ENCODE measurements around the gene USP34. TPM values are rescaled to one million over a fixed set of nuclear protein-coding genes. Genes with fewer than 3 reads are reported as not detected.
A peak's percentile ranks its signal among the peaks of the same experiment; 100 is the strongest.
"Not testable (repeated sequence)": the region's sequence is repeated elsewhere in the genome, so short reads cannot be mapped to it uniquely, and the experiment has no call there.

The USP34 gene
- total RNA-seq, 2 experiments from 2014 or later: 80.4 to 84.7 TPM

- peaks cover 54% of the 10 kb centered on the region for H3K36me3 Mint-ChIP-seq (ENCODE audit: low read depth)
- ChIA-PET POLR2A (no interaction called here), CTCF (interaction anchor here (3.4 kb wide), 1 partner anchor 52 kb away, joined by 14 read pairs; no protein-coding TSS in a partner anchor)
- ATAC-seq: no peak
- no peaks in the 10 kb centered on the region for H3K27me3 Mint-ChIP-seq (ENCODE audit: low read depth)
- no peak overlapping the region for H3K27ac Mint-ChIP-seq
- H3K4me1 Mint-ChIP-seq (ENCODE audit: low read depth): no peaks in the 10 kb centered on the region
- H3K9me3 Mint-ChIP-seq (ENCODE audit: insufficient read depth): no peaks in the 10 kb centered on the region
- no peak overlapping the region for H3K4me3 Mint-ChIP-seq
- no peak for DNase-seq
Measured at GRCh38 chr2:61478086-61478485, 7.2 kb upstream of the USP34 start.

DNA sequence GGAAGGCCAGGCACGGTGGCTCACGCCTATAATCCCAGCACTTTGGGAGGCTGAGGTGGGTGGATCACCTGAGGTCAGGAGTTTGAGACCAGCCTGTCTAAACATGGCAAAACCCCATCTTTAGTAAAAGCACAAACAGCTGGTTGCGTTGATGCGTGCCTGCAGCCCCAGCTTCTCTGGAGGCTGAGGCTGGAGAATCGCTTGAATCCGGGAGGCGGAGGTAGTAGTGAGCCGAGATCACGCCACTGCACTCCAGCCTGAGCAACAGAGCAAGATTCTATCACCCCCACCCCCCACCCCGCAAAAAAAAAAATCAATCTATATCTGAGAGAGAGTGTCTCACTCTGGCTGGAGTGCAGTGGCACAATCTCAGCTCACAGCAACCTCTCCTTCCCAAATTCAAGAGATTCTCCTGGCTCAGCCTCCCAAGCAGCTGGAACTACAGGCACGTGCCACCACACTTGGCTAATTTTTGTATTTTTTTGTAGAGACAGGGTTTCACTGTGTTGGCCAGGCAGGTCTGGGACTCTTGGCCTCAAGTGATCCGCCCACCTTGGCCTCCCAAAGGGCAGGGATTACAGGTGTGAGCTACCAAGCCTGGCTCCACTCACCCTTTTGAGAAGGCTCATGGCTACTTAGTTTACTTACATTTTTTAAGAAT is 6.2 kb upstream of the USP34 start:
- CTCF ChIA-PET: interaction anchor here (0.6 to 3.4 kb wide), 2 partner anchors 19 to 51 kb away, joined by 3 to 14 read pairs; no protein-coding TSS in a partner anchor
- POLR2A ChIA-PET: interaction anchor here (1.1 kb wide), 1 partner anchor 9 kb away, joined by 3 read pairs; no protein-coding TSS in a partner anchor
- not testable (repeated sequence) for H3K4me3 Mint-ChIP-seq; ATAC-seq; H3K27ac Mint-ChIP-seq; DNase-seq; H3K27me3 Mint-ChIP-seq (ENCODE audit: low read depth); H3K4me1 Mint-ChIP-seq (ENCODE audit: low read depth); H3K9me3 Mint-ChIP-seq (ENCODE audit: insufficient read depth)
- peaks cover 47% of the 10 kb centered on the region for H3K36me3 Mint-ChIP-seq (ENCODE audit: low read depth)

- no peak for ATAC-seq
Measured at GRCh38 chr2:61471905-61472805, 1.3 kb upstream of the USP34 start.

DNA sequence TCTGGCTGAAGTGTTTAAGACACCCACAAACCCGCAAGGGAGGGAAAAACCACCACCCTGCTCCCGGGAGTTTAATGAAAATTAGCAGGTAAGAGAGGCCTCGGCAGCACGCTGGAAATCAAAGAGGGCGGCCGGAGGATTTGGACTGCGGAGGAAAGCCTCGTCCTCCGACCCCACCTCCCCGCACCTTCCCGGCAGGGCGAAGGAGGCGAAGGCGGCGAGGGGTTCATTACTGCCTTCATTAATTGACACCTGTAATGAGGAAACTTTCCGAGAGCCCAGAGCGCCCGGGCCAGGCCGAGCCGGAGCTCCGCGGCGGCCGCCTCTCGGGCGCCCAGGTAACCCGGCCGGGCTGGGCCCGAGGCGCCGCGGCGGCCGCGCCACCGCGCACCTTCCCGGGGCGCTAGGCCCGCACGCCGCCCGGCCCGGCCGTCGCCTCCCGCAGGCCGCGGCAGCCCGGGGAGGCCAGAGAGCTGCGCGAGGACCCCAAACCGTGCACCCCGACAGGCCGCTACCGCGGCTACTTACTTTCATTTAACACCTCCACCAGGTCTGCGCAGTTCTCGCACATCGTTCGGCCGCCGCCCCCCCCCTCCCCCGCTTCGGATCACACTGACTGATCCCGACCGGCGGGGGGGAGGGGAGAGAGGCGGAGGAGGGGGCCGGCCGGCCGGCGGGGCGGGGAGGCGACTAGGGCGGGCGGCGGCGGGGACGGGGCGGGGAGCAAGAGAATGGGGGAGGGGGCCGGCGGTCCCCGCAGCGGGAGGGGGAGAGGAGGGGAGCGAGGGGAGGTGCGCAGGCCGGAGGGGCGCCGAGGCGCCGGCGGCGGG is 550 bp downstream of the USP34 start:
- Mint-ChIP-seq H3K4me1 (ENCODE audit: low read depth) (peaks cover 33% of the 10 kb centered on the region), H3K27me3 (ENCODE audit: low read depth) (no peaks in the 10 kb centered on the region), H3K4me3 (peak overlapping the region; percentile 88), H3K36me3 (ENCODE audit: low read depth) (peaks cover 25% of the 10 kb centered on the region), H3K9me3 (ENCODE audit: insufficient read depth) (no peaks in the 10 kb centered on the region), H3K27ac (peak overlapping the region; percentile 94)
- POLR2A ChIA-PET: interaction anchor here (0.6 to 1.6 kb wide), 3 partner anchors 28 to 68 kb away, joined by 3 to 11 read pairs (median 6); partner anchors contain the start of gene XPO1
- ATAC-seq: peak; percentile 34
- CTCF ChIA-PET: interaction anchor here (0.7 to 1.6 kb wide), 2 partner anchors 44 to 51 kb away, joined by 3 to 6 read pairs; no protein-coding TSS in a partner anchor
- DNase-seq: peak; percentile 87

More at GRCh38 chr2:61471905-61472805, 1.3 kb upstream of the USP34 start:
- Mint-ChIP-seq H3K4me3 (peak overlapping the region; percentile 92), H3K27ac (peak overlapping the region; percentile 91), H3K27me3 (ENCODE audit: low read depth) (no peaks in the 10 kb centered on the region), H3K36me3 (ENCODE audit: low read depth) (peaks cover 31% of the 10 kb centered on the region), H3K4me1 (ENCODE audit: low read depth) (peaks cover 30% of the 10 kb centered on the region), H3K9me3 (ENCODE audit: insufficient read depth) (no peaks in the 10 kb centered on the region)
- peak; percentile 48 for DNase-seq
- ChIA-PET POLR2A (interaction anchor here (0.7 to 1.2 kb wide), 4 partner anchors 10 to 295 kb away, joined by 3 to 5 read pairs (median 3); partner anchors contain the start of gene XPO1), CTCF (interaction anchor here (1.6 kb wide), 1 partner anchor 46 kb away, joined by 5 read pairs; no protein-coding TSS in a partner anchor)

DNA sequence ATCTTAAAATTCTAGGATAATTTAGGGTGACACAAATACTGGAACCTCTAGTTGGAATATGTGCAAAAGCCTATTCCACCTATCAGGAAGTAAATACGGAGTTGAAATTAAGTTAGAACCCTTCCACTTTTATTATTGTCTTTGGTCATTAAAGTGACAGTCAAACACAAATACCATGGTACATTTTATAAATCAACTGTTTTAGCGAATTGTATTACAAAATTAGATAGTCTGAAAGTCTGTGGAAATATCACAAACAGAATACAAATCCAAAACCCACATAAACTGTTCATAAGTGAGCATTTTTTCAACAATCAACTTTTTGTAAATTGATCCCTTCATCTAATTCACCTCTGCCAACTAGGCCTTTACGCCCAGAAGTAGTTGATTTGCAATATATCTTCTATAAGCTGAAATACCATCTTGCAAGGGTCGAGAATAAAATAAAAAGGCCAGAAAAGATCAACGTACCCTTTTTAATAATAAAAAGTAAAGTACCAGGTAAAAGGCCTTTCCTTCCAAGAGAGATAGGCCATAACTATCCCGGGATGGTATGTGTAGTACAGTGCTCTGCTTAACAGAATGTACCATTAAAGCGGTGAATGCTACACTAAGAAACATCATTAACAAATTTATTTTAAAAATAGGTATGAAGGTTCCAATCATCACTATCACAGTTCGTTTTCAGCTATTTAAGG is 1.3 kb downstream of the USP34 start:
- POLR2A ChIA-PET: interaction anchor here (0.6 to 1.6 kb wide), 3 partner anchors 27 to 69 kb away, joined by 3 to 11 read pairs (median 6); partner anchors contain the start of gene XPO1
- Mint-ChIP-seq H3K9me3 (ENCODE audit: insufficient read depth) (no peaks in the 10 kb centered on the region), H3K4me1 (ENCODE audit: low read depth) (peaks cover 33% of the 10 kb centered on the region), H3K27ac (peak overlapping the region; percentile 94), H3K27me3 (ENCODE audit: low read depth) (no peaks in the 10 kb centered on the region), H3K36me3 (ENCODE audit: low read depth) (peaks cover 27% of the 10 kb centered on the region), H3K4me3 (peak overlapping the region; percentile 88)
- DNase-seq (no peak), ATAC-seq (no peak)
- CTCF ChIA-PET: interaction anchor here (0.6 to 1.6 kb wide), 3 partner anchors 44 to 1223 kb away, joined by 3 to 6 read pairs (median 3); no protein-coding TSS in a partner anchor

- ATAC-seq; DNase-seq; H3K9me3 Mint-ChIP-seq (ENCODE audit: insufficient read depth); POLR2A ChIA-PET; H3K27ac Mint-ChIP-seq; H3K27me3 Mint-ChIP-seq (ENCODE audit: low read depth): not testable (repeated sequence)
- Mint-ChIP-seq H3K4me1 (ENCODE audit: low read depth) (peaks cover 36% of the 10 kb centered on the region), H3K36me3 (ENCODE audit: low read depth) (peaks cover 22% of the 10 kb centered on the region), H3K4me3 (peak overlapping the region; percentile 88)
- CTCF ChIA-PET: interaction anchor here (1.2 kb wide), 1 partner anchor 42 kb away, joined by 7 read pairs; no protein-coding TSS in a partner anchor
Measured at GRCh38 chr2:61468231-61468630, 2.7 kb downstream of the USP34 start.

DNA sequence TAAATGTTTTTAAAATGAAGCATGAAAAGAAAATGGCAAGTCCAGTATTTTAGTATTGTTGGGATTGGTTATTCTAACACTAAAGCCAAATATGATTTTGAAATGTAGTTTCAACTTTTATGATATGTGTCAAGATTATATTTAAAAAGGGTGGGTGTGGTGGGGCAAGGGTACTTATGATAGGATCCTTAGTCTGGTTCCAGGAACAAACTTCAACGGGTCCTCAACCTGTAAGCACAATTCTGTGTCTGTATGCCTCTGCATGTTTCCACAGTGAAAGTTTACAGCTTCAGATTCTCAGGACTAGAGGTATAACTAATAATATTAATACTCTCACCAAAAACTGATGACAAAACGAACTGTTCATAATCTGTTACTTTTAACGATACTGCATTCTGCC is 5.8 kb downstream of the USP34 start:
- peaks cover 24% of the 10 kb centered on the region for H3K36me3 Mint-ChIP-seq (ENCODE audit: low read depth)

DNA sequence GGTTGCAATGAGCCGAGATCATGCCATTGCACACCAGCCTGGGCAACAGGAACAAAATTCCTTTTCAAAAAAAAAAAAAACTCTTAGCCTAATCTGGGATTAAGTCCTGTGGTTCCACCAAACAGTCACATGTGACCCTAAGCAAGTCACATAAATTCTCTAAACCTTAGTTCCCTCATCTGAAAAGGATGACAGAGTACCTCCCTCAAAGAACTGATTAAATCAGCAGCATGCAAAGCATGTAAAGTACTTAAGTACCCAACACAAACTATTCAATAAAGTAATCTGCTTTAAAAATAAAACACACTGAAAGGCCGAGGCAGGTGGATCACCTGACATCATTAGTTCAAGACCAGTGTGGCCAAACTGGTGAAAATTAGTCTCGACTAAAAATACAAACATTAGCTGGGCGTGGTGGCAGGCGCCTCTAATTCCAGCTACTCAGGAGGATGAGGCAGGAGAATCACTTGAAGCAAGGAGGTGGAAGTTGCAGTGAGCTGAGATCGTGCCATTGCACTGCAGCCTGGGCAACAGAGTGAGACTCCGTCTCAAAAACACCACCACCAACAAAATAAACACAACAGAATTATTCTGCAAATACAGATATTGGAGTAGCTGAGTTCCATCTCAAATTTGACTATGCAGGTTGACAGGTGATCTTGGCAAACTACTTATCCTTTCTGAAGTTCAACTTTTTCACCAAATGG is 7.0 kb downstream of the USP34 start:
- H3K4me3 Mint-ChIP-seq: no peak overlapping the region
- ATAC-seq (no peak), DNase-seq (no peak)
- CTCF ChIA-PET: interaction anchor here (0.8 kb wide), 1 partner anchor 38 kb away, joined by 3 read pairs; no protein-coding TSS in a partner anchor
- H3K4me1 Mint-ChIP-seq (ENCODE audit: low read depth): peaks cover 27% of the 10 kb centered on the region
- no peaks in the 10 kb centered on the region for H3K9me3 Mint-ChIP-seq (ENCODE audit: insufficient read depth)
- peaks cover 23% of the 10 kb centered on the region for H3K36me3 Mint-ChIP-seq (ENCODE audit: low read depth)
- no peaks in the 10 kb centered on the region for H3K27me3 Mint-ChIP-seq (ENCODE audit: low read depth)
- POLR2A ChIA-PET: no interaction called here
- H3K27ac Mint-ChIP-seq: no peak overlapping the region

More for the DNA sequence above, 5.8 kb downstream of the USP34 start:
- ATAC-seq: no peak
- Mint-ChIP-seq H3K4me1 (ENCODE audit: low read depth) (peaks cover 30% of the 10 kb centered on the region), H3K27ac (no peak overlapping the region), H3K27me3 (ENCODE audit: low read depth) (no peaks in the 10 kb centered on the region), H3K4me3 (no peak overlapping the region), H3K9me3 (ENCODE audit: insufficient read depth) (no peaks in the 10 kb centered on the region)
- CTCF ChIA-PET: no interaction called here
- no peak for DNase-seq
- POLR2A ChIA-PET: no interaction called here

DNA sequence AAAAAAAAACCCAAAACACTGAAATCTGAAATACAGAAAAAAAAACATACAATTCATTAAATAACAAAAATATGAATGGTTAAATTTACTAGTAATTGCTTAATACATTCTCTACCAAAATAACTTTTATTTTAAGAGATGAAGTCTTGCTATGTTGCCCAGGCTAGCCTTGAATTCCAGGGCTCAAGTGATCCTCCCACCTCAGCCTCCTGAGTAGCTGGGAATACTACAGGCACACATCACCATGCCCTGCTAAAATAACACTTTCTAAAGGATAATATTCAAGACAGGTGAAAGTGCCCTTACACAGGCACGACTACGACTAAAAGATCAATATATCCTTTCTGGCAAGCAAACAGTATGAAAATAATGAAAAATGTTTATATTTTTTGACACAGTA is 9.5 kb downstream of the USP34 start:
- Mint-ChIP-seq H3K4me3 (no peak overlapping the region), H3K9me3 (ENCODE audit: insufficient read depth) (no peaks in the 10 kb centered on the region), H3K4me1 (ENCODE audit: low read depth) (peaks cover 24% of the 10 kb centered on the region), H3K27me3 (ENCODE audit: low read depth) (no peaks in the 10 kb centered on the region), H3K27ac (no peak overlapping the region), H3K36me3 (ENCODE audit: low read depth) (peaks cover 16% of the 10 kb centered on the region)
- ChIA-PET CTCF (interaction anchor here (2.7 kb wide), 1 partner anchor 35 kb away, joined by 8 read pairs; no protein-coding TSS in a partner anchor), POLR2A (no interaction called here)
- no peak for DNase-seq
- no peak for ATAC-seq

GRCh38 chr2:61460163-61460562 is 10.7 kb downstream of the USP34 start:
- DNase-seq (no peak), ATAC-seq (no peak)
- no peak overlapping the region for H3K4me3 Mint-ChIP-seq
- peaks cover 22% of the 10 kb centered on the region for H3K36me3 Mint-ChIP-seq (ENCODE audit: low read depth)
- H3K27ac Mint-ChIP-seq: no peak overlapping the region
- ChIA-PET POLR2A (no interaction called here), CTCF (interaction anchor here (2.7 kb wide), 1 partner anchor 34 kb away, joined by 8 read pairs; no protein-coding TSS in a partner anchor)
- no peaks in the 10 kb centered on the region for H3K9me3 Mint-ChIP-seq (ENCODE audit: insufficient read depth)
- H3K27me3 Mint-ChIP-seq (ENCODE audit: low read depth): no peaks in the 10 kb centered on the region
- H3K4me1 Mint-ChIP-seq (ENCODE audit: low read depth): peaks cover 29% of the 10 kb centered on the region
